HG02884 (cell line): Measurements from ENCODE around the gene ASB2.

Experiments
- ATAC-seq: cut with Tn5 transposase; IDR thresholded peaks from one replicate; pipeline ENCODE4 v1.9.1; 2021; ENCODE audit warnings: mild to moderate bottlenecking, moderate library complexity; ENCODE audit not compliant: unreplicated experiment

The ASB2 gene

GRCh38 chr14:93951635-93952540 lies 24.5 kb downstream of the ASB2 start:
- ATAC-seq: no peak

- ATAC-seq: no peak
These were observed 25.3 kb downstream of the ASB2 start for GRCh38 chr14:93950948-93951634.

GRCh38 chr14:93949511-93950075 lies 26.8 kb downstream of the ASB2 start:
- no peak for ATAC-seq

- ATAC-seq: no peak
These were observed 29.1 kb downstream of the ASB2 start for GRCh38 chr14:93947282-93947681.

- no peak for ATAC-seq
These were observed 29.8 kb downstream of the ASB2 start for GRCh38 chr14:93946541-93947090.

GRCh38 chr14:93946104-93946503 lies 30.3 kb downstream of the ASB2 start:
- ATAC-seq: no peak

GRCh38 chr14:93945070-93945399 lies 31.3 kb downstream of the ASB2 start:
- no peak for ATAC-seq

- no peak for ATAC-seq
These were observed 31.9 kb downstream of the ASB2 start for GRCh38 chr14:93944348-93945069.

GRCh38 chr14:93943930-93944329 lies 32.4 kb downstream of the ASB2 start:
- ATAC-seq: no peak

GRCh38 chr14:93943052-93943451 lies 33.3 kb downstream of the ASB2 start:
- no peak for ATAC-seq

GRCh38 chr14:93941293-93941910 lies 35.0 kb downstream of the ASB2 start:
- no peak for ATAC-seq

- no peak for ATAC-seq
These were observed 35.9 kb downstream of the ASB2 start for GRCh38 chr14:93940437-93940836.

GRCh38 chr14:93939304-93940229 lies 36.8 kb downstream of the ASB2 start:
- peak; percentile 89 for ATAC-seq

GRCh38 chr14:93938751-93939303 lies 37.5 kb downstream of the ASB2 start:
- ATAC-seq: no peak

GRCh38 chr14:93937519-93937918 lies 38.9 kb downstream of the ASB2 start:
- ATAC-seq: no peak

GRCh38 chr14:93936926-93937325 lies 39.4 kb downstream of the ASB2 start:
- ATAC-seq: no peak

GRCh38 chr14:93936245-93936644 lies 40.1 kb downstream of the ASB2 start:
- ATAC-seq: no peak

- ATAC-seq: no peak
These were observed 41.2 kb downstream of the ASB2 start for GRCh38 chr14:93935213-93935612.

- no peak for ATAC-seq
These were observed 43.7 kb downstream of the ASB2 start for GRCh38 chr14:93932642-93933041.
